ENCODE results near the gene POTEC.
"Not testable (repeated sequence)": the region's sequence is repeated elsewhere in the genome, so short reads cannot be mapped to it uniquely, and the experiment has no call there.

- TF ChIP-seq, protein P1, sequence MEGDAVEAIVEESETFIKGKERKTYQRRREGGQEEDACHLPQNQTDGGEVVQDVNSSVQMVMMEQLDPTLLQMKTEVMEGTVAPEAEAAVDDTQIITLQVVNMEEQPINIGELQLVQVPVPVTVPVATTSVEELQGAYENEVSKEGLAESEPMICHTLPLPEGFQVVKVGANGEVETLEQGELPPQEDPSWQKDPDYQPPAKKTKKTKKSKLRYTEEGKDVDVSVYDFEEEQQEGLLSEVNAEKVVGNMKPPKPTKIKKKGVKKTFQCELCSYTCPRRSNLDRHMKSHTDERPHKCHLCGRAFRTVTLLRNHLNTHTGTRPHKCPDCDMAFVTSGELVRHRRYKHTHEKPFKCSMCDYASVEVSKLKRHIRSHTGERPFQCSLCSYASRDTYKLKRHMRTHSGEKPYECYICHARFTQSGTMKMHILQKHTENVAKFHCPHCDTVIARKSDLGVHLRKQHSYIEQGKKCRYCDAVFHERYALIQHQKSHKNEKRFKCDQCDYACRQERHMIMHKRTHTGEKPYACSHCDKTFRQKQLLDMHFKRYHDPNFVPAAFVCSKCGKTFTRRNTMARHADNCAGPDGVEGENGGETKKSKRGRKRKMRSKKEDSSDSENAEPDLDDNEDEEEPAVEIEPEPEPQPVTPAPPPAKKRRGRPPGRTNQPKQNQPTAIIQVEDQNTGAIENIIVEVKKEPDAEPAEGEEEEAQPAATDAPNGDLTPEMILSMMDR (IDR thresholded peaks at IDR 0.05) = not testable (repeated sequence)
- TF ChIP-seq POLR2A, EP300 (IDR thresholded peaks at IDR 0.05): not testable (repeated sequence)
Observed at GRCh38 chr18:14559502-14559901, 16.1 kb upstream of the POTEC start.
